ENCODE results near the gene SNN.

DNA sequence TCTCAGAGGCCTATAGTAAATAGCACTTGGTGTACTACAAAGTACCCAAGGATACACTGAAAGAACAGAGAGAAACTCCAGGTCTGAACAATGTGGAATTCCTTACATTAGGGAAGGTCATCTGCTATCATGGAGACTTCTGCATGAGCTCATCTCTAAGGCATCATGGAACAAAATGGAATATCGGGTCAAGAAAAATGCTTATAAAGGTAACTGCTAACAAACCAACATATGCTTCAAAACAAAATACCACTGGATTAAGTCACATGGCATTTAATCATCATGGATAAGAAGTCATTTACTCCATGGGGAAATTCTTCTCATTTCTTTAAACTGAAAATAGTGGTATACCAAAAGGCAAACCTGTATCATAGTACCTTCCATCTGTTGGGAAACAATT is 40.2 kb downstream of the SNN start:
- TF ChIP-seq, protein P1, sequence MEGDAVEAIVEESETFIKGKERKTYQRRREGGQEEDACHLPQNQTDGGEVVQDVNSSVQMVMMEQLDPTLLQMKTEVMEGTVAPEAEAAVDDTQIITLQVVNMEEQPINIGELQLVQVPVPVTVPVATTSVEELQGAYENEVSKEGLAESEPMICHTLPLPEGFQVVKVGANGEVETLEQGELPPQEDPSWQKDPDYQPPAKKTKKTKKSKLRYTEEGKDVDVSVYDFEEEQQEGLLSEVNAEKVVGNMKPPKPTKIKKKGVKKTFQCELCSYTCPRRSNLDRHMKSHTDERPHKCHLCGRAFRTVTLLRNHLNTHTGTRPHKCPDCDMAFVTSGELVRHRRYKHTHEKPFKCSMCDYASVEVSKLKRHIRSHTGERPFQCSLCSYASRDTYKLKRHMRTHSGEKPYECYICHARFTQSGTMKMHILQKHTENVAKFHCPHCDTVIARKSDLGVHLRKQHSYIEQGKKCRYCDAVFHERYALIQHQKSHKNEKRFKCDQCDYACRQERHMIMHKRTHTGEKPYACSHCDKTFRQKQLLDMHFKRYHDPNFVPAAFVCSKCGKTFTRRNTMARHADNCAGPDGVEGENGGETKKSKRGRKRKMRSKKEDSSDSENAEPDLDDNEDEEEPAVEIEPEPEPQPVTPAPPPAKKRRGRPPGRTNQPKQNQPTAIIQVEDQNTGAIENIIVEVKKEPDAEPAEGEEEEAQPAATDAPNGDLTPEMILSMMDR (IDR thresholded peaks at IDR 0.05; ENCODE audit: poor library complexity, severe bottlenecking), result no peak
- TF ChIP-seq, protein P2, sequence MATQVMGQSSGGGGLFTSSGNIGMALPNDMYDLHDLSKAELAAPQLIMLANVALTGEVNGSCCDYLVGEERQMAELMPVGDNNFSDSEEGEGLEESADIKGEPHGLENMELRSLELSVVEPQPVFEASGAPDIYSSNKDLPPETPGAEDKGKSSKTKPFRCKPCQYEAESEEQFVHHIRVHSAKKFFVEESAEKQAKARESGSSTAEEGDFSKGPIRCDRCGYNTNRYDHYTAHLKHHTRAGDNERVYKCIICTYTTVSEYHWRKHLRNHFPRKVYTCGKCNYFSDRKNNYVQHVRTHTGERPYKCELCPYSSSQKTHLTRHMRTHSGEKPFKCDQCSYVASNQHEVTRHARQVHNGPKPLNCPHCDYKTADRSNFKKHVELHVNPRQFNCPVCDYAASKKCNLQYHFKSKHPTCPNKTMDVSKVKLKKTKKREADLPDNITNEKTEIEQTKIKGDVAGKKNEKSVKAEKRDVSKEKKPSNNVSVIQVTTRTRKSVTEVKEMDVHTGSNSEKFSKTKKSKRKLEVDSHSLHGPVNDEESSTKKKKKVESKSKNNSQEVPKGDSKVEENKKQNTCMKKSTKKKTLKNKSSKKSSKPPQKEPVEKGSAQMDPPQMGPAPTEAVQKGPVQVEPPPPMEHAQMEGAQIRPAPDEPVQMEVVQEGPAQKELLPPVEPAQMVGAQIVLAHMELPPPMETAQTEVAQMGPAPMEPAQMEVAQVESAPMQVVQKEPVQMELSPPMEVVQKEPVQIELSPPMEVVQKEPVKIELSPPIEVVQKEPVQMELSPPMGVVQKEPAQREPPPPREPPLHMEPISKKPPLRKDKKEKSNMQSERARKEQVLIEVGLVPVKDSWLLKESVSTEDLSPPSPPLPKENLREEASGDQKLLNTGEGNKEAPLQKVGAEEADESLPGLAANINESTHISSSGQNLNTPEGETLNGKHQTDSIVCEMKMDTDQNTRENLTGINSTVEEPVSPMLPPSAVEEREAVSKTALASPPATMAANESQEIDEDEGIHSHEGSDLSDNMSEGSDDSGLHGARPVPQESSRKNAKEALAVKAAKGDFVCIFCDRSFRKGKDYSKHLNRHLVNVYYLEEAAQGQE (IDR thresholded peaks at IDR 0.05; ENCODE audit: borderline replicate concordance), result no peak
- TF ChIP-seq EZH2 (IDR thresholded peaks at IDR 0.05; ENCODE audit: borderline replicate concordance, insufficient read depth, low read length, poor library complexity, severe bottlenecking) (no peak), TAF1 (IDR thresholded peaks at IDR 0.05; ENCODE audit: low read depth) (no peak), POLR2AphosphoS5 (IDR thresholded peaks at IDR 0.05) (no peak), RAD21 (conservative IDR thresholded peaks at IDR 0.05) (no peak), EP300 (conservative IDR thresholded peaks at IDR 0.05; ENCODE audit: poor library complexity, severe bottlenecking) (no peak), MXI1 (conservative IDR thresholded peaks at IDR 0.05; ENCODE audit: poor library complexity, severe bottlenecking) (no peak)

All from neural cell (in vitro differentiated cells).